Effector memory CD4-positive, alpha-beta T cell (primary cell): ENCODE measurements around the gene DERA.
"Not testable (repeated sequence)": the region's sequence is repeated elsewhere in the genome, so short reads cannot be mapped to it uniquely, and the experiment has no call there.

Experiments
- DNase-seq, 3 donors: peaks; one replicate each; pipeline ENCODE4 v3.0.0-alpha.2; 2020
- H3K27ac ChIP-seq: 2 replicates; pipeline ENCODE4 v1.7.0; 2013; ENCODE audit warnings: mild to moderate bottlenecking, low read length, moderate library complexity; ENCODE audit not compliant: insufficient read depth, poor library complexity, severe bottlenecking
- H3K27me3 ChIP-seq: replicated peaks from 2 replicates; pipeline ENCODE4 v1.7.0; 2013; ENCODE audit warnings: mild to moderate bottlenecking, low read length; ENCODE audit not compliant: insufficient read depth, control insufficient read depth, poor library complexity, severe bottlenecking
- H3K36me3 ChIP-seq: 2 replicates; pipeline ENCODE4 v1.7.0; 2013; ENCODE audit warnings: mild to moderate bottlenecking, low read length, moderate library complexity; ENCODE audit not compliant: control insufficient read depth, insufficient read depth
- H3K4me1 ChIP-seq: 2 replicates; pipeline ENCODE4 v1.7.0; 2013; ENCODE audit warnings: low read length, mild to moderate bottlenecking; ENCODE audit not compliant: control insufficient read depth, insufficient read depth, poor library complexity, severe bottlenecking
- H3K4me3 ChIP-seq: 2 replicates; pipeline ENCODE4 v1.7.0; 2013; ENCODE audit warnings: low read length, low read depth, mild to moderate bottlenecking; ENCODE audit not compliant: insufficient read depth, poor library complexity, severe bottlenecking
- H3K9me3 ChIP-seq: 2 replicates; pipeline ENCODE4 v1.7.0; 2013; ENCODE audit warnings: mild to moderate bottlenecking, low read length, moderate library complexity; ENCODE audit not compliant: control insufficient read depth

Gene DERA

DNA sequence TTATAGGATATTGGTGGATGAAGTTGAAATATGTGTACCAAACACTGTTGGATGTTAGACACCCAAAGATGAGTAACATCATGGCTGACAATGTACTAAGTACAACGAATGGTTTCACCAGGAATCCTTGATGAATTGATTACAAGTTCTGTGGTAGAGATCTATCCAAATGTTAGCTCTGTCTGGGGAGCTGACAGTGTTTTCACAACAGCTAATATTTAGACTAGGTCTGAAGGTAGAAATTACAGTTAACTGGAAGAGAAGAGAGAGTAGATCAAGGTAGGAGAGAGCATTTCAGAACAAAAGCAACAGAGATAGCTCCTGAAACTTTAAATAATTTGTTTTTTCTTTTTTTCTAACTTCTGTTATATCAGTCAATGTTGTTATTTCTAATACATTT lies 44.9 kb downstream of the DERA start:
- no peaks in the 10 kb centered on the region for H3K9me3 ChIP-seq

DNA sequence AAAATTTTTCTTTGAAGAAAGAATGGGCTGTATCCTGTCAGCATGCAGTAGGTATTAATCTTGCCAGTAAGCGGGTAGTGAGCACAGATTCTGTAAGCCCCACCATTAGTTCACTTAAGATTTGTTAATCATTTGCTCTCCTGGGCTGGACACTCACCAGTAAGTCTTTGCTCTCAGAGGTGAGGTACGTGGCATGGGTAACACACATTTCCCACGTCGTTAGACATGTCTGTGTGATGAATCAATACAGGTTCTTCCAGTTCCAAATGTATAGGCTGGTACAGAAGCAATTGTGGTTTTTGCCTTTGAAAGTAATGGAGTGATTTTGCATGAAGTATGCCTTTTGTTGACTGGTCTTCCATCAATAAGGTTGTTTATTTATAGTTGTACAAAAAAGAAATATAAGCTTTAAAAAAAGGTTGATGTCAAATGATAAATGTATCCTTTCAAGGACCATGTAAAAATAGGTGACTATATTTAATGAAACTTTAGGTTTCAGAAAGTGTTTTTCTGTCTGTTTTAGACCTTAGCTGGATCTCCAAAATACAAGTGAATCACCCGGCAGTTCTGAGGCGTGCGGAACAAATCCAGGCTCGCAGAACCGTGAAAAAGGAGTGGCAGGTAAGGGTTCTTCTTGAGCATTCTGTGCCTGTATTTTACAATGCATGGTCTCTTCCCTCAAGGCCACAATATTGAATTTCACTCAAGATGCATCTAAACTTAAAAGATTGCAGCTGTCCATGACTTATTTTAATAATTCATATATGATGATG lies 45.5 kb downstream of the DERA start:
- H3K9me3 ChIP-seq, result no peaks in the 10 kb centered on the region
- peaks cover 7% of the 10 kb centered on the region for H3K36me3 ChIP-seq
- no peak overlapping the region for H3K4me3 ChIP-seq
- no peak overlapping the region for H3K27ac ChIP-seq
- no peak for DNase-seq
- H3K4me1 ChIP-seq, result no peaks in the 10 kb centered on the region
- no peaks in the 10 kb centered on the region for H3K27me3 ChIP-seq

More for the DNA sequence above, 44.9 kb downstream of the DERA start:
- Histone ChIP-seq H3K27me3 (no peaks in the 10 kb centered on the region), H3K4me1 (no peaks in the 10 kb centered on the region), H3K4me3 (no peak overlapping the region), H3K36me3 (peaks cover 7% of the 10 kb centered on the region), H3K27ac (no peak overlapping the region)
- DNase-seq, result no peak

DNA sequence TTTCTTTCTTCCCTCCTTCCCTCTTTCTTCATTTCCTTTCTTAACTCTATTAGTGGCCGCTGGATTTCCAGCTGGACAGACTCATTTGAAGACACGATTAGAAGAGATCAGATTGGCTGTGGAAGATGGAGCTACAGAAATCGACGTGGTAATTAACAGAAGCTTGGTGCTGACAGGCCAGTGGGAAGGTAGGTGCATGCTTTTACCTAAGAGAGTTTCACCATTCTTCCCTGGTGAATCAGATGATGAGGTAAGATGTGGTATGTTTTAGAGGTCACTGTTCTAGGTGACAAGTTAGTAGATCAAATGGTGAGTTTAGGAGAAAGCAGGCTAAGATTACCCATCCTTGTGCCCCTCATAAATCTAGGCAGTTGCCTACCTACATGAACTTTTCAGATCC lies 51.6 kb downstream of the DERA start:
- H3K27ac ChIP-seq, result no peak overlapping the region
- no peaks in the 10 kb centered on the region for H3K27me3 ChIP-seq
- DNase-seq, result no peak
- H3K36me3 ChIP-seq, result peaks cover 10% of the 10 kb centered on the region
- no peaks in the 10 kb centered on the region for H3K9me3 ChIP-seq
- no peak overlapping the region for H3K4me3 ChIP-seq
- H3K4me1 ChIP-seq, result no peaks in the 10 kb centered on the region

DNA sequence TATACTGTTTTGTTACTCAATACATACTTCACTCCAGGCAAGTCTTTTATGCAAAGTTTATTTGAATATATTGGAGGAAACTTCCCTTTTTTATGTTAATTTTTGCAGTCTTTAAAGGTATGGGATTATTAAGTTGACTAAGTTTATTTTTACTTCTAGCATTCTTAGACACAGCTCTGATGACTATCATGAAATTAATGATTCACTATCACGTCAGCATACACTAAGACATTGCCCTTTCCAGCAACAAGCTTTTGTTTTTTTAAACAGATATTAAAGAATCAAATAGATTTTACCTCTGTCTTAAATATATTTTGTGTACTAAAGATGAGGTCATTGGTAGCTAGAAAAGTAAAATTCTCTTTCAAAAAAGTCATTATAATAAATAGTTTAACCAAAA lies 52.1 kb downstream of the DERA start:
- no peak overlapping the region for H3K4me3 ChIP-seq
- H3K4me1 ChIP-seq, result no peaks in the 10 kb centered on the region
- no peaks in the 10 kb centered on the region for H3K9me3 ChIP-seq
- no peaks in the 10 kb centered on the region for H3K27me3 ChIP-seq
- H3K36me3 ChIP-seq, result peaks cover 10% of the 10 kb centered on the region
- H3K27ac ChIP-seq, result no peak overlapping the region
- no peak for DNase-seq

DNA sequence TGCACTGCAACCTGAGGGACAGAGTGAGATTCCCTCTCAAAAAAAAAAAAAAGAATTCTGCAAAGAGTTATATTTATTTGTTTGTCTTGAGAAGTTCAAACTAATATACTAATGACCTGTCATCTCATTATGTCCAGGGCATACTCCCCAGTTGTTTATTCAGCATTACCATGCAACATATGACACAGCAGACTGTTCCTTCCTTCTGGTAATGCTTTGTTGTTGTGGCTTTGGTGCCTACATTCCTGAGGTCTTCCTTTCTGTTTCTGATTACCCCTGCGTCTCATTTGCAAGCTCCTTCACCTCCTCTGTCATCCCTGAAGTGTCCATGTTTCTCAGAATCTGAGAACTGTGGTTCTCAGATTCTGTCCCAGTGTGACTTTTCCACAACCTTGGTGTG lies 55.3 kb downstream of the DERA start:
- Histone ChIP-seq H3K27ac (no peak overlapping the region), H3K4me3 (no peak overlapping the region), H3K9me3 (no peaks in the 10 kb centered on the region), H3K4me1 (no peaks in the 10 kb centered on the region), H3K27me3 (no peaks in the 10 kb centered on the region), H3K36me3 (peaks cover 3% of the 10 kb centered on the region)
- DNase-seq, result no peak

DNA sequence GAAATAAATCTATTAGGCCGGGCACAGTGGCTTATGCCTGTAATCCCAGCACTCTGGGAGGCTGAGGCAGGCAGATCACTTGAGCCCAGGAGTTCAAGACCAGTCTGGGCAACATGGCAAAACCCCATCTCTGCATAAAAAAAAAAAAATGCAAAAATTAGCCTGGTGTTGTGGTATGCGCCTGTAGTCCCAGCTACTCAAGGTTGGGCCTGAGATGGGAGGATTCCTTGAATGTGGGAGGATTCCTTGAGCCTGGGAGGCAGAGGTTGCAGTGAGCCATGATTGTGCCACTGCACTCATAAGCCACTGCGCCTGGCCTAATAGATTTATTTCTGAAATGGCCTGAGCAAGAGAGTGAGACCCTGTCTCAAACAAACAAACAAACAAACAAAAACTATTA lies 55.9 kb downstream of the DERA start:
- H3K4me1 ChIP-seq, DNase-seq, H3K27ac ChIP-seq, H3K4me3 ChIP-seq, H3K9me3 ChIP-seq, H3K36me3 ChIP-seq, H3K27me3 ChIP-seq: not testable (repeated sequence)

DNA sequence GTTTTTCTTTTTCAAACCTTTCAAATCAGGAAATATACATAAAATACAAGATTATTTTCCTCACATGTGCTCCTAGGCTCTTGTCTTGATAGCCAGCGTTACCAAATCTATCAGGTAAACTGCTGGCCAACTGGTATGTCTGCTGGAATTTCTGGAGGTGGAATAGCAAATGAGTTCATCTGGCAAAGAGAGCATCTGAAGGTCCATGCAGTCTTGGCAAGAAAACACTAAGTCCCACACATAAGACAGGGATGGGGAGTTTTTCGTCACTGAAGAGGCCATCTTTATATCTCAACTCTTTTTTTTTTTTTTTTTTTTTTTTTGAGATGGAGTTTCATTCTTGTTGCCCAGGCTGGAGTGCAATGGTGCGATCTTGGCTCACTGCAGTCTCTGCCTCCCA lies 60.1 kb downstream of the DERA start:
- no peak for DNase-seq

DNA sequence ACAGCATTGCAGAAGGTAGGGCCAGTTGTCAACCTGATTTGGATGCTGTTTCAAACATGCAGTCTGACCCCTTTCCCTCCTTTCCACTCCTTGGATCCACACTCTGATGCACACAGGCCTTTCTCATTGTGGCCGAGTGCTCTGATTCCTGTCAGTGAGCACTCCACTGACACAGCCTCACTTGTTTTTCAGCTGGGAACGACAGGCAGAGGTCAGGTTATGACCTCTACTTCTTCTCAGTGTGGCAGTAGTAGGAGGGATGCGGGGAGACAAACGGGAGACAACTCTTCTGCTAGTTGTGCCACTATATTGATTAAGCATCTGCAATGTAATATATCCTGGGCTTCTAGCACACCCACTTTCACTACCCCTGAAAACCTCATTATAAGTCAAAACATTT lies 61.8 kb downstream of the DERA start:
- DNase-seq, result no peak
- H3K36me3 ChIP-seq, result no peaks in the 10 kb centered on the region
- no peak overlapping the region for H3K4me3 ChIP-seq
- no peak overlapping the region for H3K27ac ChIP-seq
- H3K4me1 ChIP-seq, result no peaks in the 10 kb centered on the region
- no peaks in the 10 kb centered on the region for H3K9me3 ChIP-seq
- H3K27me3 ChIP-seq, result no peaks in the 10 kb centered on the region

More for the DNA sequence above, 60.1 kb downstream of the DERA start:
- no peak overlapping the region for H3K4me3 ChIP-seq
- no peaks in the 10 kb centered on the region for H3K36me3 ChIP-seq
- H3K27me3 ChIP-seq, result no peaks in the 10 kb centered on the region
- no peaks in the 10 kb centered on the region for H3K4me1 ChIP-seq
- no peaks in the 10 kb centered on the region for H3K9me3 ChIP-seq
- no peak overlapping the region for H3K27ac ChIP-seq

DNA sequence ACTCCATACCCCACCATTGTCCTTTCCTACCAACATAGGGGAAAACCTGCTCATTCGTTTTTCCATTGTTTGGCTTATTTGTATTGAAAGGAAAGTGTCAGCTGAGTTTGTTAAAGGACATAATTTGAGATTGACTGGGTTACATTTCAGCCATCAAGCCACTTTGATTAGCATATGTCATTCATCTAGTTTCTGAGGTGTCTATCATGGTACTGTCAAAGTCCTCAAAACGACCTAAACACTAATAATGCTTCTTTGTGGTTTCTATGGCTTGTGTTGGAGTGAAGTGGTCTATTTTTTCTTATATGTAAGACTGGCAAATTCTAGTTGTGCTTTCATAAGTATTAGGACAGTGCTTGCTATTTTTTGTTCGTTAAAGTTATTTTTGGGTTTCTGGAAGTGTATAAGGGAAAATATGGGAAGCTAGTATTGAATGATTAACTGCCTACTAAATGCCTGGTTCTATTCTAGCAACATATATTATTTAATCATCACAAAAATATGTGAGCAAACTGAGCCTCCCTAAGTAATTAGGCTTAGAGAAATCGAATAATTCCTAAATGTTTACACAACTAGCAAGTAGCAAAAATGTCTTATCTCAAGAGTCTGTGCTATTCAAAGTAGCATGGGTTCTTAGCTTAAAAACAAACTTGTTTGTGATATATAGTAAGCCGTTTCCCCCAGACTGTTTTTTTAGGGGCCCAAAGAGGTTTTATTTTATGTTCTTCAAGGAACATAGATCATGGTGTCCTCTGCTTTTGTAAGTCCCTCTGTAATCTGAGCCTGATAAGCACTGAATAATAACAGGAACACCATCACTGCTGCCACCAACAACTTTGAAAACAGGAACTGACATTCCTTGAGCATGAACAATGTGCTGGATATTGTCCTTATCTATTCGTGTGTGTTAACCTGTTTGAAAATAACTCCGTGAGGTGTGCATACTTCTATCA lies 67.1 kb downstream of the DERA start:
- Histone ChIP-seq H3K4me1 (no peaks in the 10 kb centered on the region), H3K36me3 (peaks cover 4% of the 10 kb centered on the region), H3K27ac (no peak overlapping the region)

More for the DNA sequence above, 67.1 kb downstream of the DERA start:
- Histone ChIP-seq H3K9me3 (no peaks in the 10 kb centered on the region), H3K27me3 (no peaks in the 10 kb centered on the region), H3K4me3 (no peak overlapping the region)
- DNase-seq, result no peak
